HepG2 (cell line): ENCODE data around the gene TSKU. TPM values are rescaled to one million over a fixed set of nuclear protein-coding genes. Genes with fewer than 3 reads are reported as not detected.
A peak's percentile ranks its signal among the peaks of the same experiment; 100 is the strongest.

Experiments used
- ARID5B ChIP-seq: IDR thresholded peaks from 2 replicates; pipeline ENCODE4 v1.4.0; 2020; ENCODE audit warnings: mild to moderate bottlenecking, missing genetic modification reagents
- ATAD3A ChIP-seq: sonication (generic); formaldehyde crosslinking; IDR thresholded peaks from 2 replicates; pipeline ENCODE4 v1.4.0; 2020; ENCODE audit warnings: missing genetic modification reagents
- BORCS8-MEF2B ChIP-seq: sonication (generic); formaldehyde crosslinking; IDR thresholded peaks from 2 replicates; pipeline ENCODE4 v1.8.0; 2022; ENCODE audit warnings: mild to moderate bottlenecking, missing genetic modification reagents
- CEBPB ChIP-seq: IDR thresholded peaks from 2 replicates; pipeline ENCODE4 v1.6.1; 2011; ENCODE audit warnings: low read depth, low read length, improper control_type of control experiment, borderline replicate concordance
- DMAP1 ChIP-seq: IDR thresholded peaks from 2 replicates; pipeline ENCODE4 v1.6.1; 2016
- ERF ChIP-seq: IDR thresholded peaks from 2 replicates; pipeline ENCODE4 v1.6.1; 2018; ENCODE audit warnings: missing biosample characterization, missing genetic modification reagents
- FOSL2 ChIP-seq: sonication (generic); formaldehyde crosslinking; IDR thresholded peaks from 2 replicates; pipeline ENCODE4 v1.4.0; 2020; ENCODE audit warnings: missing genetic modification reagents
- FOXO4 ChIP-seq: sonication (generic); formaldehyde crosslinking; conservative IDR thresholded peaks from 2 replicates; pipeline ENCODE4 v1.8.1; 2023; ENCODE audit warnings: missing genetic modification reagents
- GATAD2A ChIP-seq: IDR thresholded peaks from 2 replicates; pipeline ENCODE4 v1.6.1; 2016
- HMG20A ChIP-seq: IDR thresholded peaks from 2 replicates; pipeline ENCODE4 v1.6.1; 2016; ENCODE audit warnings: borderline replicate concordance
- KDM6A ChIP-seq: IDR thresholded peaks from 2 replicates; pipeline ENCODE4 v1.6.1; 2016; ENCODE audit warnings: low read depth
- MTA1 ChIP-seq: sonication (generic); formaldehyde crosslinking; IDR thresholded peaks from 2 replicates; pipeline ENCODE4 v1.4.0; 2020; ENCODE audit warnings: missing genetic modification reagents, mild to moderate bottlenecking, borderline replicate concordance
- MXI1 ChIP-seq: IDR thresholded peaks from 3 replicates; pipeline ENCODE4 v1.6.1; 2012; ENCODE audit warnings: low read depth, low read length, inconsistent platforms, borderline replicate concordance
- NCOA2 ChIP-seq: sonication (generic); formaldehyde crosslinking; IDR thresholded peaks from 2 replicates; pipeline ENCODE4 v1.8.0; 2022; ENCODE audit warnings: inconsistent platforms
- PRPF4 ChIP-seq: fragments of 200-400 bp; formaldehyde crosslinking; IDR thresholded peaks from 2 replicates; pipeline ENCODE4 v1.6.1; 2016; ENCODE audit warnings: low read length, low read depth; ENCODE audit not compliant: poor library complexity, severe bottlenecking
- SKI ChIP-seq: fragments of 450-650 bp; IDR thresholded peaks from one replicate; pipeline ENCODE4 v1.6.1; 2018; ENCODE audit warnings: mild to moderate bottlenecking; ENCODE audit not compliant: partially characterized antibody
- SRSF4 ChIP-seq: fragments of 200-400 bp; formaldehyde crosslinking; IDR thresholded peaks from one replicate; pipeline ENCODE4 v1.6.1; 2018; ENCODE audit warnings: mild to moderate bottlenecking, low read depth, low read length, moderate library complexity; ENCODE audit not compliant: poor library complexity, severe bottlenecking
- TEAD3 ChIP-seq: optimal IDR thresholded peaks from 2 replicates; pipeline ENCODE3; 2016; ENCODE audit warnings: borderline replicate concordance
- THAP8 ChIP-seq: sonication (generic); formaldehyde crosslinking; IDR thresholded peaks from 2 replicates; pipeline ENCODE4 v1.5.1; 2020; ENCODE audit warnings: missing genetic modification reagents, mild to moderate bottlenecking, borderline replicate concordance
- ZBTB7B ChIP-seq: sonication (generic); formaldehyde crosslinking; IDR thresholded peaks from 2 replicates; pipeline ENCODE4 v1.4.0; 2020; ENCODE audit warnings: missing genetic modification reagents
- ZFY ChIP-seq: sonication (generic); formaldehyde crosslinking; IDR thresholded peaks from 2 replicates; pipeline ENCODE4 v1.4.0; 2020; ENCODE audit warnings: missing genetic modification reagents
- ZKSCAN8 ChIP-seq: IDR thresholded peaks from 2 replicates; pipeline ENCODE4 v1.6.1; 2016; ENCODE audit warnings: borderline replicate concordance, missing genetic modification reagents, missing compliant biosample characterization
- ZNF121 ChIP-seq: sonication (generic); formaldehyde crosslinking; IDR thresholded peaks from 2 replicates; pipeline ENCODE4 v1.5.0; 2020; ENCODE audit warnings: mild to moderate bottlenecking, missing genetic modification reagents
- ZNF136 ChIP-seq: sonication (generic); formaldehyde crosslinking; IDR thresholded peaks from 2 replicates; pipeline ENCODE4 v1.8.1; 2022; ENCODE audit warnings: low read depth, mild to moderate bottlenecking, moderate library complexity, missing genetic modification reagents
- ZNF30 ChIP-seq: sonication (generic); formaldehyde crosslinking; IDR thresholded peaks from 2 replicates; pipeline ENCODE4 v1.5.0; 2020; ENCODE audit warnings: mild to moderate bottlenecking, missing genetic modification reagents
- polyA plus RNA-seq, 8 experiments: library from polyadenylated mRNA; depleted of rRNA in 3 of 8; stranded (reverse) in 7 of 8; unstranded in 1 of 8; fragments of >200 nt; fragmentation: Illumina TruSeq in 4 of 8; extraction: Trizol in 4 of 8; gene quantifications; 2 replicates each; pipeline versions ENCODE4 v1.2.1 to v1.2.3, GENCODE V29; 2011 to 2016; ENCODE audit warnings: low read depth in 4 of 8, missing spikeins in 1 of 8, mixed read lengths in 1 of 8; ENCODE audit not compliant: insufficient read depth in 1 of 8
- total RNA-seq, 5 experiments: library from RNA; depleted of rRNA; stranded (reverse); fragments of >200 nt; fragmentation: Illumina TruSeq; extraction: Trizol; gene quantifications; 2 replicates each; pipeline ENCODE4 v1.2.3, GENCODE V29; 2016; ENCODE audit warnings: low read depth in 1 of 5

TSKU gene
- total and polyA plus RNA-seq, 2 of the 13 experiments (the other 11 are each of a cell fraction or from before 2014, with no cell fraction given), result 20.3 to 21.4 TPM

- TF ChIP-seq THAP8 (CRISPR knock-in tag) (no peak), SKI (peak; percentile 30), NCOA2 (CRISPR knock-in tag) (peak; percentile 23; the same call in 1 of the 2 replicates), ZFY (CRISPR knock-in tag) (0 out of 2 replicates have a peak, but pooled peaks have one; percentile 4), ARID5B (CRISPR knock-in tag) (peak; percentile 89), PRPF4 (no peak), GATAD2A (CRISPR knock-in tag) (peak; percentile 60; the same call in 1 of the 2 replicates), ZKSCAN8 (CRISPR knock-in tag) (no peak), FOSL2 (CRISPR knock-in tag) (peak; percentile 25; the same call in 1 of the 2 replicates), BORCS8-MEF2B (CRISPR knock-in tag) (0 out of 2 replicates have a peak, but pooled peaks have one; percentile 35), ZNF136 (CRISPR knock-in tag) (no peak), ZBTB7B (CRISPR knock-in tag) (peak; percentile 75), MTA1 (0 out of 2 replicates have a peak, but pooled peaks have one; percentile 39), CEBPB (peak; percentile 85), KDM6A (no peak), FOXO4 (CRISPR knock-in tag) (0 out of 2 replicates have a peak, but pooled peaks have one; percentile 49), ZNF30 (CRISPR knock-in tag) (no peak), ERF (no peak), TEAD3 (CRISPR knock-in tag) (peak; percentile 58), ATAD3A (no peak), ZNF121 (CRISPR knock-in tag) (peak; percentile 76), DMAP1 (CRISPR knock-in tag) (0 out of 2 replicates have a peak, but pooled peaks have one; percentile 13), SRSF4 (no peak), MXI1 (peak; percentile 40; the same call in 1 of the 3 replicates), HMG20A (CRISPR knock-in tag) (peak; percentile 16; the same call in 1 of the 2 replicates)
Measured at GRCh38 chr11:76787911-76788596, 4.9 kb downstream of the TSKU start (continued).
